Mammary epithelial cell (primary cell): ENCODE measurements around the gene EID3.

ENCODE experiments used
- EZH2 ChIP-seq: IDR thresholded peaks from 2 replicates; pipeline ENCODE4 v1.6.1; 2012; ENCODE audit warnings: low read length, inconsistent platforms, borderline replicate concordance
- TF ChIP-seq, protein P1 (sequence below), 2 donors: IDR thresholded peaks in 1 of 2; conservative IDR thresholded peaks in 1 of 2; 2 replicates each; pipeline ENCODE4 v1.5.1; 2011 to 2012; ENCODE audit warnings: inconsistent platforms in 2 of 2, low read length in 2 of 2, mild to moderate bottlenecking in 2 of 2, control low read depth in 1 of 2, low read depth in 1 of 2; ENCODE audit not compliant: insufficient read depth in 1 of 2; ENCODE audit errors: extremely low read depth in 1 of 2

DNA sequence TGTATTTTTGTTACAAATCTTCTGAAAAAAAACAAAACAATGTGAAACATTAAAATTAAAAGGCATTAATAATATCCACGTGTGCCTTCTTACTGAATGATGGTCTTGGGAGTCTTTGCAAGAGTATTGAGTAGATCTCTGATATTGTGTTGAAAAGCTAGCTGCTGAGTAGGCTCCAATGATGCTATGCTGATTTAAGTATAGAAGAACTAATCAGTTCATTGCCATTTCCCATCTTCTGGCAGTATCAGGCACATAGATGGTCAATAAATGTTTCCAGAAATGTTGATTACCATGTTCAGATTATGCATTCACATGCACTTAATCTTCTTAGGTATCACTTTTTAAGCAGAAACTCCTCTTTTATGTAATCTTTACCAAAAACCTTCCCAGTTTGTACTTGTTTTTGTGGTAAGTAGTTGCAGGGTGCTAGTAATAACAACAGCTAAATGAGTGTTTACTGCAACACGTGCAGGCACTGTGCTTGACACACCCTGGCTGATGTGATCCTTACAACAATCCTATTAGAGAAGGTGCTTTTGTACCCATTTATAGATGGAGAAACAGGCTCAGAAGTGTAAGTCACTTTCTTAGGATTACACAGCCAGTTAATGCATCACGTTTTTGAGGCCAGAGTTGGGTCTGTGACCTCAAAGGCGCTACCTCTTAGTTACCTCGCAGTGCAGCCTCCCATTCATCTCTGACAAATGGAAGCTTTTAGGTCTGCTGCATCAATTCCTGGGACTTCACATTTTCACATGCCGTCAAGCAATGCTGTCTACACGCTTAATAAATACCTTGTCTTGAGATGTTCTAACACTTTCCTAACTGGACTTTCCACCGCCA lies 46.9 kb downstream of the EID3 start:
- TF ChIP-seq, protein P1, sequence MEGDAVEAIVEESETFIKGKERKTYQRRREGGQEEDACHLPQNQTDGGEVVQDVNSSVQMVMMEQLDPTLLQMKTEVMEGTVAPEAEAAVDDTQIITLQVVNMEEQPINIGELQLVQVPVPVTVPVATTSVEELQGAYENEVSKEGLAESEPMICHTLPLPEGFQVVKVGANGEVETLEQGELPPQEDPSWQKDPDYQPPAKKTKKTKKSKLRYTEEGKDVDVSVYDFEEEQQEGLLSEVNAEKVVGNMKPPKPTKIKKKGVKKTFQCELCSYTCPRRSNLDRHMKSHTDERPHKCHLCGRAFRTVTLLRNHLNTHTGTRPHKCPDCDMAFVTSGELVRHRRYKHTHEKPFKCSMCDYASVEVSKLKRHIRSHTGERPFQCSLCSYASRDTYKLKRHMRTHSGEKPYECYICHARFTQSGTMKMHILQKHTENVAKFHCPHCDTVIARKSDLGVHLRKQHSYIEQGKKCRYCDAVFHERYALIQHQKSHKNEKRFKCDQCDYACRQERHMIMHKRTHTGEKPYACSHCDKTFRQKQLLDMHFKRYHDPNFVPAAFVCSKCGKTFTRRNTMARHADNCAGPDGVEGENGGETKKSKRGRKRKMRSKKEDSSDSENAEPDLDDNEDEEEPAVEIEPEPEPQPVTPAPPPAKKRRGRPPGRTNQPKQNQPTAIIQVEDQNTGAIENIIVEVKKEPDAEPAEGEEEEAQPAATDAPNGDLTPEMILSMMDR (conservative IDR thresholded peaks at IDR 0.05 in 1 of 2, IDR thresholded peaks at IDR 0.05 in 1 of 2; ENCODE audit: extremely low read depth in 1 of 2, insufficient read depth in 1 of 2, low read depth in 1 of 2, low read length in 2 of 2): no peak
- TF ChIP-seq EZH2: no peak
